ENCODE results near the gene VPS8. TPM values are rescaled to one million over a fixed set of nuclear protein-coding genes. Genes with fewer than 3 reads are reported as not detected.

The VPS8 gene
- total RNA-seq, 2 experiments from 2014 or later, result 30.2 to 33.3 TPM

DNA sequence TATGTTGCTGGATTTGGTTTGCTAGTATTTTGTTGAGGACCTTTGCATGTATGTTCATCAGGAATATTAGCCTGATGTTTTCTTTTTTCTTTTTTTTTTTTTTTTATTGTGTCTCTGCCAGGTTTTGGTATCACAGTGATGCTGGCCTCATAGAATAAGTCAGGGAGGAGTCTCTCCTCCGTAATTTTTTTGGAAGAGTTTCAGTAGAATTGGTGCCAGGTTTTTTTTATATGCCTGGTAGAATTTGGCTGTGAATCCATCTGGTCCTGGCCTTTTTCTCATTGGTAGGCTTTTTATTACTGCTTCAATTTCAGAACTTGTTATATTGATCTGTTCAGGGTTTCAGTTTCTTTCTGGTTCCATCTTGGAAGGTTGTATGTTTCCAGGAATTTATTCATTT lies 165.8 kb downstream of the VPS8 start:
- CTCF ChIA-PET, result no interaction called here
- H3K36me3 Mint-ChIP-seq (ENCODE audit: low read depth), result peaks cover 43% of the 10 kb centered on the region

DNA sequence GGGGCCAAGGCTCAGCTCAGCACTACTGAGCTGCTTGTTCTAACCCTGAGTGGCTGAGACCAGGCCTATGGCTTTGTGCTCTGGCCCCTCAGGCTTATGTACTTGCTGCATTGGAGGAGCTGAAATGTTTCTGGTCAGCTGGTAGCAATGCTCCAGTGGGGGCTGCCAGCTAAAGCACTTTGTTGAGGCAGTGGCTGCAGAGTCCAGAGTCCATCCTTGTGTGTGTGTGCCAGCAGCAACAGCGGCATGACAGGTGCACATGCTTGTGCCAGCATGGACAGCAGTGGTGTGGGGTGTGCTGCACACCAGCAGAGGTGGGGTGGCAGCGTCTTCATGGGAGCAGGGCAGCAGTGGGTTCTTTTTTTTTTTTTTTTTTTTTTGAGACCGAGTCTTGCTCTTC lies 169.1 kb downstream of the VPS8 start:
- Mint-ChIP-seq H3K4me1 (ENCODE audit: low read depth) (peaks cover 4% of the 10 kb centered on the region), H3K36me3 (ENCODE audit: low read depth) (peaks cover 27% of the 10 kb centered on the region), H3K4me3 (no peak overlapping the region), H3K9me3 (no peaks in the 10 kb centered on the region), H3K27ac (no peak overlapping the region), H3K27me3 (no peaks in the 10 kb centered on the region)
- CTCF ChIA-PET, result no interaction called here
- ATAC-seq, result no peak
- intact Hi-C loops (cut with micrococcal nuclease), result no loop called here
- no peak for DNase-seq
- TF ChIP-seq, protein P1, sequence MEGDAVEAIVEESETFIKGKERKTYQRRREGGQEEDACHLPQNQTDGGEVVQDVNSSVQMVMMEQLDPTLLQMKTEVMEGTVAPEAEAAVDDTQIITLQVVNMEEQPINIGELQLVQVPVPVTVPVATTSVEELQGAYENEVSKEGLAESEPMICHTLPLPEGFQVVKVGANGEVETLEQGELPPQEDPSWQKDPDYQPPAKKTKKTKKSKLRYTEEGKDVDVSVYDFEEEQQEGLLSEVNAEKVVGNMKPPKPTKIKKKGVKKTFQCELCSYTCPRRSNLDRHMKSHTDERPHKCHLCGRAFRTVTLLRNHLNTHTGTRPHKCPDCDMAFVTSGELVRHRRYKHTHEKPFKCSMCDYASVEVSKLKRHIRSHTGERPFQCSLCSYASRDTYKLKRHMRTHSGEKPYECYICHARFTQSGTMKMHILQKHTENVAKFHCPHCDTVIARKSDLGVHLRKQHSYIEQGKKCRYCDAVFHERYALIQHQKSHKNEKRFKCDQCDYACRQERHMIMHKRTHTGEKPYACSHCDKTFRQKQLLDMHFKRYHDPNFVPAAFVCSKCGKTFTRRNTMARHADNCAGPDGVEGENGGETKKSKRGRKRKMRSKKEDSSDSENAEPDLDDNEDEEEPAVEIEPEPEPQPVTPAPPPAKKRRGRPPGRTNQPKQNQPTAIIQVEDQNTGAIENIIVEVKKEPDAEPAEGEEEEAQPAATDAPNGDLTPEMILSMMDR (IDR thresholded peaks at IDR 0.05), result no peak
- POLR2A ChIA-PET, result interaction anchor here (0.6 kb wide), 1 partner anchor 173 kb away, joined by 4 read pairs; no protein-coding TSS in a partner anchor

More for the DNA sequence above, 165.8 kb downstream of the VPS8 start:
- POLR2A ChIA-PET, result no interaction called here
- Mint-ChIP-seq H3K27me3 (no peaks in the 10 kb centered on the region), H3K4me1 (ENCODE audit: low read depth) (peaks cover 4% of the 10 kb centered on the region), H3K4me3 (no peak overlapping the region), H3K27ac (no peak overlapping the region), H3K9me3 (peaks cover 4% of the 10 kb centered on the region)
- intact Hi-C loops (cut with micrococcal nuclease), result no loop called here
- DNase-seq (no peak), ATAC-seq (no peak)
- TF ChIP-seq, protein P1 (IDR thresholded peaks at IDR 0.05), result no peak

DNA sequence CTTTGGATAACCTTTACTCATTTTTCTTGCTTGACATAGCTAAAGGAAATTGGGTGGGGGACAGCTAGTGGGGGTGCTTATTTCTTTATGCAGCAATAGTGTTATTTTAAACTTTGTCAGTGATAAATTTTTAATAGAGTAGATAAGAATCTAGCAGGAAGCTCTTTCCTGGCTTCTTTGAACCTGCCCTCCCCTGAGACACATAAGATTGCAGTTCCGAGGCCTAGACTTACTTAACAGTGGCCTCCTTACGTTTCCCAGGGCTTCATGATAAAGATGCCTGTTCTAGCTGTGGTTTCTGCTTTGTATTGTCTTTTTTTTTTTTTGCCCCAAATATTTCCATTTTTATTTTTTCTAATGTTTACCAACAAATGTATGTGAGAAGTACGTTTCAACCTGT lies 170.1 kb downstream of the VPS8 start:
- DNase-seq, result no peak
- no peak for ATAC-seq
- Mint-ChIP-seq H3K27me3 (no peaks in the 10 kb centered on the region), H3K4me3 (no peak overlapping the region), H3K27ac (no peak overlapping the region), H3K4me1 (ENCODE audit: low read depth) (peaks cover 4% of the 10 kb centered on the region), H3K36me3 (ENCODE audit: low read depth) (peaks cover 23% of the 10 kb centered on the region), H3K9me3 (no peaks in the 10 kb centered on the region)
- POLR2A ChIA-PET, result no interaction called here
- intact Hi-C loops (cut with micrococcal nuclease), result no loop called here
- CTCF ChIA-PET, result interaction anchor here (0.6 kb wide), 1 partner anchor 194 kb away, joined by 3 read pairs; no protein-coding TSS in a partner anchor
- TF ChIP-seq, protein P1 (IDR thresholded peaks at IDR 0.05), result no peak

DNA sequence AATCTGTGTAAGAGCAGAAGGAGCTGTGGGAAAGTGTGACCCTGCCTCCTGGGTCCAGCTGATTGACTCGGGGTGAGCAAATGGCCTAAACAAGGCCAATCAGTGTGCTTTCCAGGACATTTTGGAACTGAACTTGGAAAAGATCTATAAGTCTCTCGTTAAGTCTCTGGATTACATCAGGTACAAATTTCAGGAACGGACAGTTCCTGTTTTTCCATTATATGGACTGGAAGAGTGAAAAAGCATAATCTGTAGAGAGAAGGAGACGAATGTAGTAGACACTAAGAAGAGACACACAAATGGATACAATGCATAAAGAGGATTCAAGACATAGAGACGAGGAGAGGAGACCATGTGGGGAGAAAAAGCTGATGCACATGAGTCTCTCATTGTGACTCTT lies 173.6 kb downstream of the VPS8 start:
- POLR2A ChIA-PET, result no interaction called here
- CTCF ChIA-PET, result no interaction called here
- H3K4me1 Mint-ChIP-seq (ENCODE audit: low read depth), result no peaks in the 10 kb centered on the region
- H3K9me3 Mint-ChIP-seq, result no peaks in the 10 kb centered on the region
- TF ChIP-seq, protein P1 (IDR thresholded peaks at IDR 0.05), result no peak
- ATAC-seq, result no peak
- intact Hi-C loops (cut with micrococcal nuclease), result no loop called here
- H3K36me3 Mint-ChIP-seq (ENCODE audit: low read depth), result peaks cover 24% of the 10 kb centered on the region
- H3K27me3 Mint-ChIP-seq, result no peaks in the 10 kb centered on the region
- H3K27ac Mint-ChIP-seq, result no peak overlapping the region
- H3K4me3 Mint-ChIP-seq, result no peak overlapping the region
- no peak for DNase-seq

DNA sequence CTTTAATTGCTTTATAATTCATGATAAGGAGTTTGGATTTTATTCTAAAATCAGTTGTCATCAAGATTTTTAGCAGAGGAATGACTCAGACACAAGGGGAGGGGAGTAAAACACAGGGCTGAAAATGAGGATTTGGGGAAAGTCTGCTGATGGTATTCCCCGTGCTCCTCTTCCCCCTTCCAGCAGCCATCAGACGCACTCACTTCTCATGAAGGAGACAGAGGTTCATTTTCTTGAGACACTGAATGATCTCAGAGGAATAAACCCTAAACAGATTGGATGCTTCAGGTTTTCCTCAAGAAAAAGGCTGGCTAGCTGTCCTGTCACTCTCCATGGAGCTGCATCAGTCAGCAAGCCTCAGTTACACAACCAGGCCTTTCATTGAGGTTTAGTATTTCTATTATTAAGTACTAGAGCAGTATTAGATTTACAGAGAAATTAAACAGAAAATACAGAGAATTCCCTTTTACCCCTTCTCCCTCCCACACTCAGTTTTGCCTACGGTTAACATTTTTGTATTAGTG lies 174.5 kb downstream of the VPS8 start:
- Mint-ChIP-seq H3K4me1 (ENCODE audit: low read depth) (no peaks in the 10 kb centered on the region), H3K27ac (no peak overlapping the region), H3K27me3 (no peaks in the 10 kb centered on the region), H3K36me3 (ENCODE audit: low read depth) (peaks cover 22% of the 10 kb centered on the region), H3K4me3 (no peak overlapping the region), H3K9me3 (no peaks in the 10 kb centered on the region)
- intact Hi-C loops (cut with micrococcal nuclease), result no loop called here
- POLR2A ChIA-PET, result no interaction called here
- CTCF ChIA-PET, result no interaction called here
- ATAC-seq (no peak), DNase-seq (no peak)
- TF ChIP-seq, protein P1 (IDR thresholded peaks at IDR 0.05), result no peak

All from activated CD8-positive, alpha-beta T cell treated with anti-CD3 and anti-CD28 coated beads for 36 hours (primary cell).